Measurements from ENCODE around the gene EPHB1.
"Not testable (repeated sequence)": the region's sequence is repeated elsewhere in the genome, so short reads cannot be mapped to it uniquely, and the experiment has no call there.

Gene EPHB1

GRCh38 chr3:134959516-134959915 lies 164.5 kb downstream of the EPHB1 start:
- DNase-seq = no peak

- DNase-seq = no peak
Observed at GRCh38 chr3:134964226-134964625, 169.2 kb downstream of the EPHB1 start.

- no peak for DNase-seq
Observed at GRCh38 chr3:134965865-134966481, 170.9 kb downstream of the EPHB1 start.

- no peak for DNase-seq
Observed at GRCh38 chr3:134970895-134971294, 175.8 kb downstream of the EPHB1 start.

- no peak for DNase-seq
Observed at GRCh38 chr3:134971306-134971705, 176.2 kb downstream of the EPHB1 start.

- not testable (repeated sequence) for DNase-seq
Observed at GRCh38 chr3:134971907-134972306, 176.8 kb downstream of the EPHB1 start.

GRCh38 chr3:134972836-134973455 lies 177.9 kb downstream of the EPHB1 start:
- DNase-seq = no peak

GRCh38 chr3:134974624-134975023 lies 179.6 kb downstream of the EPHB1 start:
- no peak for DNase-seq

- DNase-seq = no peak
Observed at GRCh38 chr3:134976948-134977347, 181.9 kb downstream of the EPHB1 start.

- DNase-seq = no peak
Observed at GRCh38 chr3:134978658-134979057, 183.6 kb downstream of the EPHB1 start.

GRCh38 chr3:134985864-134986715 lies 191.0 kb downstream of the EPHB1 start:
- DNase-seq = no peak

GRCh38 chr3:134988666-134989065 lies 193.6 kb downstream of the EPHB1 start:
- DNase-seq = no peak

- DNase-seq = no peak
Observed at GRCh38 chr3:134991003-134991402, 195.9 kb downstream of the EPHB1 start.

GRCh38 chr3:134991472-134992010 lies 196.5 kb downstream of the EPHB1 start:
- no peak for DNase-seq

GRCh38 chr3:134992180-134992579 lies 197.1 kb downstream of the EPHB1 start:
- no peak for DNase-seq

GRCh38 chr3:134992586-134992985 lies 197.5 kb downstream of the EPHB1 start:
- no peak for DNase-seq

- no peak for DNase-seq
Observed at GRCh38 chr3:134993011-134993410, 198.0 kb downstream of the EPHB1 start.

GRCh38 chr3:134998158-134998557 lies 203.1 kb downstream of the EPHB1 start:
- no peak for DNase-seq

- no peak for DNase-seq
Observed at GRCh38 chr3:134998855-134999254, 203.8 kb downstream of the EPHB1 start.

- DNase-seq = no peak
Observed at GRCh38 chr3:135000465-135000864, 205.4 kb downstream of the EPHB1 start.

- not testable (repeated sequence) for DNase-seq
Observed at GRCh38 chr3:135005616-135006015, 210.6 kb downstream of the EPHB1 start.

- DNase-seq = no peak
Observed at GRCh38 chr3:135007607-135008006, 212.5 kb downstream of the EPHB1 start.

GRCh38 chr3:135008326-135008725 lies 213.3 kb downstream of the EPHB1 start:
- no peak for DNase-seq

- no peak for DNase-seq
Observed at GRCh38 chr3:135009014-135009413, 214.0 kb downstream of the EPHB1 start.

All from activated CD4-positive, alpha-beta T cell treated with anti-CD3 and anti-CD28 coated beads for 1 hour (primary cell).